CD14-positive monocyte (primary cell): ENCODE data around the gene HOXB1. TPM values are rescaled to one million over a fixed set of nuclear protein-coding genes. Genes with fewer than 3 reads are reported as not detected.

Source experiments
- DNase-seq, 3 donors: peaks; one replicate each; pipeline ENCODE4 v3.0.0-alpha.2; 2011 to 2022
- H2AFZ ChIP-seq: 2 replicates; pipeline ENCODE4 v1.6.0; 2012; ENCODE audit warnings: mild to moderate bottlenecking, low read depth, low read length, inconsistent platforms; ENCODE audit not compliant: insufficient read depth, poor library complexity, severe bottlenecking
- H3K27ac ChIP-seq, 2 donors: 1 replicate in 1 of 2; 2 replicates in 1 of 2; pipeline ENCODE4 v1.5.1; 2012 to 2013; ENCODE audit warnings: low read length in 2 of 2, control low read depth in 1 of 2, inconsistent platforms in 1 of 2, low read depth in 1 of 2, mild to moderate bottlenecking in 1 of 2
- H3K27me3 ChIP-seq, 2 donors: one replicate each; pipeline versions ENCODE4 v1.6.0 to v1.6.1; 2011 to 2013; ENCODE audit warnings: low read length in 2 of 2; ENCODE audit not compliant: control insufficient read depth in 2 of 2, insufficient read depth in 2 of 2
- H3K36me3 ChIP-seq, 2 donors: replicated peaks in 1 of 2; 1 replicate in 1 of 2; 2 replicates in 1 of 2; pipeline versions ENCODE4 v1.5.1 to v1.6.1; 2012 to 2013; ENCODE audit warnings: low read length in 2 of 2, control low read depth in 1 of 2, inconsistent platforms in 1 of 2, mild to moderate bottlenecking in 1 of 2; ENCODE audit not compliant: insufficient read depth in 2 of 2, control insufficient read depth in 1 of 2
- H3K4me1 ChIP-seq, 2 donors: 1 replicate in 1 of 2; 2 replicates in 1 of 2; pipeline versions ENCODE4 v1.5.1 to v1.6.1; 2012 to 2013; ENCODE audit warnings: low read length in 2 of 2, control low read depth in 1 of 2, inconsistent platforms in 1 of 2, mild to moderate bottlenecking in 1 of 2, moderate library complexity in 1 of 2; ENCODE audit not compliant: insufficient read depth in 2 of 2, control insufficient read depth in 1 of 2
- H3K4me2 ChIP-seq: replicated peaks from 2 replicates; pipeline ENCODE3; 2012; ENCODE audit warnings: low read length, moderate library complexity, mild to moderate bottlenecking; ENCODE audit not compliant: poor library complexity, severe bottlenecking; ENCODE audit errors: extremely low read depth
- H3K4me3 ChIP-seq, 3 experiments: fragments of 200-600 bp in 1 of 3; sonication (generic) in 1 of 3; replicated peaks in 1 of 3; 1 replicate in 2 of 3; 2 replicates in 1 of 3; pipeline ENCODE4 v1.5.1; 2011 to 2013; ENCODE audit warnings: low read length in 3 of 3, mild to moderate bottlenecking in 3 of 3, control low read depth in 2 of 3, low read depth in 2 of 3, inconsistent platforms in 1 of 3, moderate library complexity in 1 of 3
- H3K79me2 ChIP-seq: 2 replicates; pipeline ENCODE4 v1.6.0; 2012; ENCODE audit warnings: mild to moderate bottlenecking, control low read depth, inconsistent platforms, low read length, moderate library complexity; ENCODE audit not compliant: insufficient read depth
- H3K9ac ChIP-seq: 2 replicates; pipeline ENCODE4 v1.6.0; 2017; ENCODE audit warnings: low read length, mild to moderate bottlenecking; ENCODE audit not compliant: insufficient read depth, poor library complexity, severe bottlenecking
- H3K9me3 ChIP-seq, 2 donors: replicated peaks in 1 of 2; 1 replicate in 1 of 2; 2 replicates in 1 of 2; pipeline versions ENCODE4 v1.5.1 to v1.6.1; 2012 to 2013; ENCODE audit warnings: low read length in 2 of 2, control low read depth in 1 of 2; ENCODE audit not compliant: control insufficient read depth in 1 of 2, insufficient read depth in 1 of 2
- H4K20me1 ChIP-seq: 2 replicates; pipeline ENCODE4 v1.6.0; 2012; ENCODE audit warnings: mild to moderate bottlenecking, low read length, control low read depth, moderate library complexity; ENCODE audit not compliant: insufficient read depth
- H3K27ac Mint-ChIP-seq, 7 donors: one replicate each; pipeline ENCODE4 v1.8.0; 2020; ENCODE audit warnings: mild to moderate bottlenecking in 7 of 7, mixed read lengths in 7 of 7, moderate library complexity in 6 of 7, inconsistent platforms in 2 of 7
- H3K27me3 Mint-ChIP-seq, 3 donors: one replicate each; pipeline ENCODE4 v1.8.0; 2021 to 2022; ENCODE audit warnings: low read depth in 3 of 3, mild to moderate bottlenecking in 3 of 3, mixed read lengths in 3 of 3, moderate library complexity in 3 of 3, inconsistent platforms in 1 of 3
- H3K36me3 Mint-ChIP-seq, 2 donors: one replicate each; pipeline ENCODE4 v1.8.0; 2020; ENCODE audit warnings: mixed read lengths in 2 of 2, inconsistent platforms in 1 of 2, mild to moderate bottlenecking in 1 of 2
- H3K4me1 Mint-ChIP-seq: one replicate; pipeline ENCODE4 v1.8.0; 2020; ENCODE audit warnings: mild to moderate bottlenecking, mixed read lengths
- H3K4me3 Mint-ChIP-seq, 2 donors: one replicate each; pipeline ENCODE4 v1.8.0; 2020; ENCODE audit warnings: mild to moderate bottlenecking in 2 of 2, mixed read lengths in 2 of 2, moderate library complexity in 1 of 2
- H3K9me3 Mint-ChIP-seq, 7 donors: one replicate each; pipeline ENCODE4 v1.8.0; 2020 to 2022; ENCODE audit warnings: mixed read lengths in 7 of 7, mild to moderate bottlenecking in 6 of 7, moderate library complexity in 6 of 7, inconsistent platforms in 2 of 7
- CTCF ChIP-seq: fragments of 200-600 bp; IDR thresholded peaks from one replicate; pipeline ENCODE4 v1.8.0; 2022; ENCODE audit warnings: antibody characterized with exemption, mild to moderate bottlenecking
- WGBS: methylation state at CpG from one replicate; pipeline ENCODE4 v1.1.5; 2013; ENCODE audit warnings: missing lambda C conversion rate; ENCODE audit not compliant: insufficient coverage; 5-methylcytosine and 5-hydroxymethylcytosine counted together
- intact Hi-C, 2 donors: fragments of 100-400 bp; cut with micrococcal nuclease; formaldehyde crosslinking; loops; one replicate each; pipeline versions ENCODE4 v1.15.0 to v1.15.1; 2023
- polyA plus RNA-seq, 3 donors: library from polyadenylated mRNA; depleted of rRNA in 1 of 3; unstranded in 2 of 3; stranded (reverse) in 1 of 3; fragments of 300-500 nt in 2 of 3; fragments of >200 nt in 1 of 3; fragmentation: Illumina TruSeq in 2 of 3; gene quantifications; 1 replicate in 2 of 3; 2 replicates in 1 of 3; pipeline ENCODE4 v1.2.3, GENCODE V29; 2012 to 2021

HOXB1 gene
- polyA plus RNA-seq, 3 donors = not detected

GRCh38 chr17:48528153-48528935 lies 2.5 kb downstream of the HOXB1 start:
- peaks cover 0 to 3% of the 10 kb centered on the region in 2 donors for H3K36me3 Mint-ChIP-seq
- DNase-seq = no peak
- H3K4me3 Mint-ChIP-seq = peak overlapping the region in 1 of 2 donors; percentile 17
- Histone ChIP-seq H3K9ac (no peak overlapping the region), H4K20me1 (no peaks in the 10 kb centered on the region), H3K9me3 (peaks cover 0 to 3% of the 10 kb centered on the region in 2 donors), H3K27ac (no peak overlapping the region), H2AFZ (no peak overlapping the region), H3K4me2 (no peak overlapping the region), H3K36me3 (no peaks in the 10 kb centered on the region), H3K27me3 (peaks cover 25 to 48% of the 10 kb centered on the region in 2 donors), H3K79me2 (no peaks in the 10 kb centered on the region), H3K4me1 (no peaks in the 10 kb centered on the region), H3K4me3 (no peak overlapping the region)
- WGBS = 90% methylated on average over 5 of the region's 7 CpGs
- H3K27ac Mint-ChIP-seq = no peak overlapping the region
- intact Hi-C loops = no loop called here
- H3K4me1 Mint-ChIP-seq = no peaks in the 10 kb centered on the region
- peaks cover 53 to 75% (median 59%) of the 10 kb centered on the region in 3 donors for H3K27me3 Mint-ChIP-seq
- no peak for TF ChIP-seq CTCF
- H3K9me3 Mint-ChIP-seq = peaks cover 0 to 8% (median 0%) of the 10 kb centered on the region in 7 donors

GRCh38 chr17:48527547-48527932 lies 3.3 kb downstream of the HOXB1 start:
- H3K27me3 ChIP-seq = peaks cover 28 to 50% of the 10 kb centered on the region in 2 donors
- H3K4me1 Mint-ChIP-seq = no peaks in the 10 kb centered on the region
- H3K9ac ChIP-seq = no peak overlapping the region
- 90% methylated on average over 6 of the region's 14 CpGs for WGBS
- peak overlapping the region in 1 of 2 donors; percentile 86 for H3K4me3 Mint-ChIP-seq
- peaks cover 0 to 3% of the 10 kb centered on the region in 2 donors for H3K36me3 Mint-ChIP-seq
- H3K27ac ChIP-seq = no peak overlapping the region
- H3K4me2 ChIP-seq = no peak overlapping the region
- peaks cover 51 to 73% (median 55%) of the 10 kb centered on the region in 3 donors for H3K27me3 Mint-ChIP-seq
- intact Hi-C loops = no loop called here
- no peak overlapping the region for H3K27ac Mint-ChIP-seq
- DNase-seq = no peak
- no peak for TF ChIP-seq CTCF
- no peak overlapping the region for H3K4me3 ChIP-seq
- no peaks in the 10 kb centered on the region for H4K20me1 ChIP-seq
- no peaks in the 10 kb centered on the region for H3K79me2 ChIP-seq
- no peak overlapping the region for H2AFZ ChIP-seq
- H3K9me3 Mint-ChIP-seq = peaks cover 0 to 8% (median 0%) of the 10 kb centered on the region in 7 donors
- H3K9me3 ChIP-seq = peaks cover 0 to 3% of the 10 kb centered on the region in 2 donors
- H3K4me1 ChIP-seq = no peaks in the 10 kb centered on the region
- H3K36me3 ChIP-seq = no peaks in the 10 kb centered on the region
